Adrenal gland (tissue), 12 donors: ENCODE data around the gene ACTL10. TPM values are rescaled to one million over a fixed set of nuclear protein-coding genes. Genes with fewer than 3 reads are reported as not detected.

ENCODE experiments used
- DNase-seq, 7 donors: peaks; one replicate each; pipeline ENCODE4 v3.0.0-alpha.2; 2019 to 2020
- H3K27ac ChIP-seq, 5 donors: fragments of 200-600 bp; sonication (generic) in 4 of 5; 1 replicate in 3 of 5; 2 replicates in 2 of 5; pipeline versions ENCODE4 v1.5.1 to v1.8.0; 2016 to 2020; ENCODE audit warnings: mild to moderate bottlenecking in 1 of 5
- H3K27me3 ChIP-seq: fragments of 200-600 bp; 2 replicates; pipeline ENCODE4 v1.8.0; 2021
- H3K36me3 ChIP-seq, 2 donors: fragments of 200-600 bp; replicated peaks in 1 of 2; 1 replicate in 1 of 2; 2 replicates in 1 of 2; pipeline versions ENCODE4 v1.5.1 to v1.8.0; 2018 to 2022
- H3K4me1 ChIP-seq, 2 donors: fragments of 200-600 bp; replicated peaks in 1 of 2; 1 replicate in 1 of 2; 2 replicates in 1 of 2; pipeline versions ENCODE4 v1.5.1 to v1.8.0; 2018 to 2021
- H3K4me3 ChIP-seq, 4 donors: fragments of 200-600 bp; sonication (generic) in 3 of 4; one replicate each; pipeline ENCODE4 v1.5.1; 2016 to 2018
- H3K9me3 ChIP-seq, 3 donors: fragments of 200-600 bp; sonication (generic) in 1 of 3; replicated peaks in 1 of 3; 1 replicate in 2 of 3; 2 replicates in 1 of 3; pipeline versions ENCODE4 v1.5.1 to v1.8.0; 2016 to 2021
- CTCF ChIP-seq, 6 experiments: fragments of 450-650 bp in 4 of 6; fragments of 200-600 bp in 2 of 6; sonication (generic) in 1 of 6; IDR thresholded peaks; 1 replicate in 5 of 6; 2 replicates in 1 of 6; pipeline versions ENCODE4 v1.5.1 to v1.8.0; 2016 to 2021; ENCODE audit warnings: antibody characterized with exemption in 6 of 6, mild to moderate bottlenecking in 2 of 6, moderate library complexity in 1 of 6
- POLR2A ChIP-seq, 2 donors: fragments of 450-650 bp; IDR thresholded peaks; one replicate each; pipeline ENCODE4 v1.6.1; 2017; ENCODE audit warnings: antibody characterized with exemption in 2 of 2, mild to moderate bottlenecking in 2 of 2, moderate library complexity in 1 of 2
- WGBS, 4 donors: extraction: QIAGEN DNeasy Blood & Tissue Kit in 2 of 4; methylation state at CpG; one replicate each; pipeline versions ENCODE4 v1.1.5 to v1.1.7; 2013 to 2017; 5-methylcytosine and 5-hydroxymethylcytosine counted together
- intact Hi-C, 2 donors: fragments of 100-400 bp; cut with DNase I; formaldehyde crosslinking; loops; one replicate each; pipeline versions ENCODE4 v1.14.1 to v1.15.0; 2022 to 2023
- polyA plus RNA-seq, 3 donors: library from polyadenylated mRNA; stranded (reverse); fragments of 200-250 nt in 2 of 3; fragments of 350-450 nt in 1 of 3; fragmentation: Illumina TruSeq in 1 of 3; extraction: RNeasy Lipid Tissue Mini Kit (QIAGEN cat#74804) in 1 of 3; gene quantifications; one replicate each; pipeline ENCODE4 v1.2.3, GENCODE V29; 2013 to 2014
- total RNA-seq, 9 donors: library from RNA; depleted of rRNA in 4 of 9; stranded (reverse); fragments of >200 nt in 4 of 9; fragments of 120-200 nt in 1 of 9; fragmentation: NEBNext Ultra II Directional in 1 of 9; extraction: Animal tissue kit (Norgen Biotek cat#: 25700) in 1 of 9; gene quantifications; one replicate each; pipeline versions ENCODE4 v1.1.0 to v1.2.4, GENCODE V29; 2013 to 2023
- donor health status: healthy with polysubstance abuse.
- donor health status: Bipolar disorder and iron deficiency.
- donor health status: DM: yes; HTN: yes; CAD: no.
- donor health status: DM: no; HTN: no; CAD: no.
- donor health status: DM: no; HTN: no; CAD: no.
- donor health status: DM: yes; HTN: yes; CAD: no.

The ACTL10 gene
- total and polyA plus RNA-seq, 12 donors = 0.18 to 3.1 (median 0.58) TPM

- intact Hi-C loops = loop anchor here in 1 of 2 donors (5.0 kb wide), 1 partner anchor 212 kb away; no protein-coding TSS in a partner anchor
- H3K9me3 ChIP-seq = no peaks in the 10 kb centered on the region
- H3K4me1 ChIP-seq = peaks cover 27 to 38% of the 10 kb centered on the region in 2 donors
- H3K4me3 ChIP-seq = no peak overlapping the region
- no peak for TF ChIP-seq CTCF (IDR thresholded peaks at IDR 0.05)
- no peak for TF ChIP-seq POLR2A (IDR thresholded peaks at IDR 0.05)
- WGBS, 4 donors = 90 to 100% (median 98%) methylated on average over 2 of the region's 2 CpGs
- H3K27me3 ChIP-seq = no peaks in the 10 kb centered on the region
- peaks cover 0 to 18% of the 10 kb centered on the region in 2 donors for H3K36me3 ChIP-seq
- peak overlapping the region in 2 of 5 donors; percentile 89 to 91 for H3K27ac ChIP-seq
- DNase-seq = peak in 1 of 7 donors; percentile 35
Observed at GRCh38 chr20:33664762-33665144, 2.0 kb upstream of the ACTL10 start.

- DNase-seq = peak; percentile 55 to 83 (median 66)
Observed at GRCh38 chr20:33667245-33667675, 517 bp downstream of the ACTL10 start.

GRCh38 chr20:33667676-33668465 is 1.1 kb downstream of the ACTL10 start:
- TF ChIP-seq POLR2A (IDR thresholded peaks at IDR 0.05) (peak in 1 of 2 donors; percentile 29), CTCF (IDR thresholded peaks at IDR 0.05) (peak; percentile 61 to 93 (median 80))
- peak overlapping the region; percentile 4 to 87 (median 76) for H3K27ac ChIP-seq
- peaks cover 35 to 50% of the 10 kb centered on the region in 2 donors for H3K4me1 ChIP-seq
- peak; percentile 69 to 88 (median 80) for DNase-seq
- WGBS, 4 donors = 19 to 34% (median 27%) methylated on average over 13 to 47 of the region's 47 CpGs
- H3K36me3 ChIP-seq = peaks cover 0 to 36% of the 10 kb centered on the region in 2 donors
- no peaks in the 10 kb centered on the region for H3K9me3 ChIP-seq
- no peaks in the 10 kb centered on the region for H3K27me3 ChIP-seq
- intact Hi-C loops = no loop called here
- H3K4me3 ChIP-seq = peak overlapping the region in 2 of 4 donors; percentile 23 to 54

More at GRCh38 chr20:33667245-33667675, 517 bp downstream of the ACTL10 start:
- Histone ChIP-seq H3K4me1 (peaks cover 28 to 47% of the 10 kb centered on the region in 2 donors), H3K36me3 (peaks cover 0 to 36% of the 10 kb centered on the region in 2 donors), H3K4me3 (peak overlapping the region in 2 of 4 donors; percentile 23 to 54), H3K9me3 (no peaks in the 10 kb centered on the region), H3K27ac (peak overlapping the region; percentile 4 to 87 (median 76)), H3K27me3 (no peaks in the 10 kb centered on the region)
- 13 to 34% (median 27%) methylated on average over 12 to 55 of the region's 55 CpGs; no CpG with 5 or more reads in 1 of the 4 donors for WGBS, 4 donors
- TF ChIP-seq POLR2A (IDR thresholded peaks at IDR 0.05) (no peak), CTCF (IDR thresholded peaks at IDR 0.05) (peak in 1 of 6 experiments; percentile 2)
- intact Hi-C loops = no loop called here

GRCh38 chr20:33668466-33669155 is 1.9 kb downstream of the ACTL10 start:
- Histone ChIP-seq H3K27me3 (no peaks in the 10 kb centered on the region), H3K4me3 (no peak overlapping the region), H3K4me1 (peaks cover 37 to 53% of the 10 kb centered on the region in 2 donors), H3K36me3 (peaks cover 0 to 36% of the 10 kb centered on the region in 2 donors), H3K9me3 (no peaks in the 10 kb centered on the region), H3K27ac (peak overlapping the region in 1 of 5 donors; percentile 87)
- TF ChIP-seq POLR2A (IDR thresholded peaks at IDR 0.05) (no peak), CTCF (IDR thresholded peaks at IDR 0.05) (no peak)
- DNase-seq = peak in 1 of 7 donors; percentile 35
- intact Hi-C loops = no loop called here
- 85 to 92% (median 88%) methylated on average over 12 to 13 of the region's 13 CpGs for WGBS, 4 donors
